Measurements from ENCODE around the gene ZNG1B.
"Not testable (repeated sequence)": the region's sequence is repeated elsewhere in the genome, so short reads cannot be mapped to it uniquely, and the experiment has no call there.

DNA sequence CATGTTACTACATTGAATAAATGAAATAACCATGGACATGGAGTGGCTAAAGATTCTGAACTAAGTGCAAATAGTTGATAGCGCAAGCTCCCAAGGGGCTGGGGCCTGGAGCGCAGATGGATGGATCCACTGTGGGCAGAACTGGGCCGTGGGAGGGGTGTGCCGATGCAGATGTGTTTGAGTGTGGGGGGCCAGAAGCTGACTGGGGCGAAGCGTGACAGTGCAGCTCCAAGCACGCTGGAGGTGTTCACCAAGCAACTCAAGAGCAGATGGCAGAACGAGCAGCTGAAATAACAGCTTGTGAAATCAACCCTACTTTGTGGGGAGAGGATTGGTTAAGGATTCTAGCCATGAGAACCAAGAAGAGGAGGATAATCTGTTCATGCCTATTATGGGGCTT lies 78.0 kb downstream of the ZNG1B start:
- not testable (repeated sequence) for TF ChIP-seq POLR2AphosphoS5 (IDR thresholded peaks at IDR 0.05)
- TF ChIP-seq, protein P1, sequence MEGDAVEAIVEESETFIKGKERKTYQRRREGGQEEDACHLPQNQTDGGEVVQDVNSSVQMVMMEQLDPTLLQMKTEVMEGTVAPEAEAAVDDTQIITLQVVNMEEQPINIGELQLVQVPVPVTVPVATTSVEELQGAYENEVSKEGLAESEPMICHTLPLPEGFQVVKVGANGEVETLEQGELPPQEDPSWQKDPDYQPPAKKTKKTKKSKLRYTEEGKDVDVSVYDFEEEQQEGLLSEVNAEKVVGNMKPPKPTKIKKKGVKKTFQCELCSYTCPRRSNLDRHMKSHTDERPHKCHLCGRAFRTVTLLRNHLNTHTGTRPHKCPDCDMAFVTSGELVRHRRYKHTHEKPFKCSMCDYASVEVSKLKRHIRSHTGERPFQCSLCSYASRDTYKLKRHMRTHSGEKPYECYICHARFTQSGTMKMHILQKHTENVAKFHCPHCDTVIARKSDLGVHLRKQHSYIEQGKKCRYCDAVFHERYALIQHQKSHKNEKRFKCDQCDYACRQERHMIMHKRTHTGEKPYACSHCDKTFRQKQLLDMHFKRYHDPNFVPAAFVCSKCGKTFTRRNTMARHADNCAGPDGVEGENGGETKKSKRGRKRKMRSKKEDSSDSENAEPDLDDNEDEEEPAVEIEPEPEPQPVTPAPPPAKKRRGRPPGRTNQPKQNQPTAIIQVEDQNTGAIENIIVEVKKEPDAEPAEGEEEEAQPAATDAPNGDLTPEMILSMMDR (IDR thresholded peaks at IDR 0.05): not testable (repeated sequence)

Measured in breast epithelium (tissue), 3 donors.